Upper lobe of right lung (tissue), 1 donor: ENCODE data around the gene UBE2S. TPM values are rescaled to one million over a fixed set of nuclear protein-coding genes. Genes with fewer than 3 reads are reported as not detected.
"Not testable (repeated sequence)": the region's sequence is repeated elsewhere in the genome, so short reads cannot be mapped to it uniquely, and the experiment has no call there.

Experiments used
- ATAC-seq: fragments of 200-7000 bp; cut with Tn5 transposase; one replicate; pipeline ENCODE4 v1.9.1; 2020; ENCODE audit warnings: mild to moderate bottlenecking, moderate library complexity
- DNase-seq: peaks from one replicate; pipeline ENCODE4 v3.0.0-alpha.2; 2020
- H3K27ac ChIP-seq: fragments of 200-600 bp; one replicate; pipeline ENCODE4 v1.8.0; 2022
- H3K27me3 ChIP-seq: fragments of 200-600 bp; one replicate; pipeline ENCODE4 v1.8.0; 2022; ENCODE audit warnings: mild to moderate bottlenecking
- H3K36me3 ChIP-seq: fragments of 200-600 bp; one replicate; pipeline ENCODE4 v1.8.0; 2022
- H3K4me1 ChIP-seq: fragments of 200-600 bp; one replicate; pipeline ENCODE4 v1.8.0; 2022
- H3K4me3 ChIP-seq: fragments of 200-600 bp; one replicate; pipeline ENCODE4 v1.8.0; 2022; ENCODE audit warnings: mild to moderate bottlenecking
- H3K9me3 ChIP-seq: fragments of 200-600 bp; one replicate; pipeline ENCODE4 v1.8.0; 2022
- intact Hi-C: fragments of 100-400 bp; cut with DNase I; formaldehyde crosslinking; loops from one replicate; pipeline ENCODE4 v1.11.0; 2022
- total RNA-seq: library from RNA; stranded (reverse); fragmentation: NEBNext Ultra II Directional; extraction: Animal tissue kit (Norgen Biotek cat#: 25700); gene quantifications from one replicate; pipeline ENCODE4 v1.2.1, GENCODE V29; 2021
- TF ChIP-seq, protein P1 (sequence below): fragments of 200-600 bp; IDR thresholded peaks from one replicate; pipeline ENCODE4 v1.8.0; 2022; ENCODE audit warnings: antibody characterized with exemption
- donor health status: DM: no; HTN: yes; CAD: no; lungs with severe emphysema.

Gene UBE2S
- total RNA-seq, 1 donor from 2014 or later = 19.5 TPM

DNA sequence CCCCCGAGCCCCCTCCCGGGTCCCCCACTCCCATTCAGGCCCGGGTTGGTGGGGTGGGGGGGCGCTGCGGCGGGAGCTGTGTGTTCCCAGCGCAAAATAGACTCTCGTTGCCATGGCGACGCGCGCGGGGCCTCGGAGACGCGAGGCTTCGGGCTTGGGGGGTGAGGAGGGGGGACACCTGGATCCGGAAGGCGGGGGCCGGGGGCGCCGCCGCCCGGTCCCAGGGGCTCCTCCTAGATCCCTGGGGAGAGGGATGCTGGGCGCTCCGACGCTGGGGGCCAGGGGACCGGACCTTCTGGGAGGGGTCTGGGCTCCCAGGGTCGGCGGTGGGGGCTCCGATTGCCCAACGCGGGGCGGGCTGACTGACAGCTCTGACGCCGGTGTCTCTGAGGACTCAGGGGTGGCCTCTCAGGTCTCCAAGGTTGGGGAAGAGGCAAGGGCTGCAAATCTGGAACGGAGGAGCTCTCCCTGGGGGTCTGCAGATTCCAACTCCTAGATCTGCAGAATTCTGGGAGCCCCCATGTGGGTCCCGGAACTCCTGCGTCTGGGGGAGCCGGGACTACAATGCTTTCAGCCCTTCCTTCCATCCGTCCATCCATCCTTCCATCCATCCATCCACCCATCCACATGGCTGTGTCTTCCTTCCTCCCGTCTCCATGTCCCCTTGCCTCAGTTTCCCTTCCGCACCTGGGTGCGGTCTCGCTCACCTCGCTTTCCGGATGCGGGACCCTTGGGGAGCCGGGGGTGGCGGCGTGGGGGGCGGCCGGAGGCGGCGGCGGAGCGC lies 44.6 kb upstream of the UBE2S start:
- DNase-seq (no peak), ATAC-seq (no peak)
- Histone ChIP-seq H3K9me3 (no peaks in the 10 kb centered on the region), H3K4me1 (peaks cover 11% of the 10 kb centered on the region), H3K27ac (no peak overlapping the region), H3K27me3 (peaks cover 25% of the 10 kb centered on the region), H3K36me3 (no peaks in the 10 kb centered on the region), H3K4me3 (peak overlapping the region; percentile 10)
- TF ChIP-seq, protein P1, sequence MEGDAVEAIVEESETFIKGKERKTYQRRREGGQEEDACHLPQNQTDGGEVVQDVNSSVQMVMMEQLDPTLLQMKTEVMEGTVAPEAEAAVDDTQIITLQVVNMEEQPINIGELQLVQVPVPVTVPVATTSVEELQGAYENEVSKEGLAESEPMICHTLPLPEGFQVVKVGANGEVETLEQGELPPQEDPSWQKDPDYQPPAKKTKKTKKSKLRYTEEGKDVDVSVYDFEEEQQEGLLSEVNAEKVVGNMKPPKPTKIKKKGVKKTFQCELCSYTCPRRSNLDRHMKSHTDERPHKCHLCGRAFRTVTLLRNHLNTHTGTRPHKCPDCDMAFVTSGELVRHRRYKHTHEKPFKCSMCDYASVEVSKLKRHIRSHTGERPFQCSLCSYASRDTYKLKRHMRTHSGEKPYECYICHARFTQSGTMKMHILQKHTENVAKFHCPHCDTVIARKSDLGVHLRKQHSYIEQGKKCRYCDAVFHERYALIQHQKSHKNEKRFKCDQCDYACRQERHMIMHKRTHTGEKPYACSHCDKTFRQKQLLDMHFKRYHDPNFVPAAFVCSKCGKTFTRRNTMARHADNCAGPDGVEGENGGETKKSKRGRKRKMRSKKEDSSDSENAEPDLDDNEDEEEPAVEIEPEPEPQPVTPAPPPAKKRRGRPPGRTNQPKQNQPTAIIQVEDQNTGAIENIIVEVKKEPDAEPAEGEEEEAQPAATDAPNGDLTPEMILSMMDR = no peak
- intact Hi-C loops = no loop called here

DNA sequence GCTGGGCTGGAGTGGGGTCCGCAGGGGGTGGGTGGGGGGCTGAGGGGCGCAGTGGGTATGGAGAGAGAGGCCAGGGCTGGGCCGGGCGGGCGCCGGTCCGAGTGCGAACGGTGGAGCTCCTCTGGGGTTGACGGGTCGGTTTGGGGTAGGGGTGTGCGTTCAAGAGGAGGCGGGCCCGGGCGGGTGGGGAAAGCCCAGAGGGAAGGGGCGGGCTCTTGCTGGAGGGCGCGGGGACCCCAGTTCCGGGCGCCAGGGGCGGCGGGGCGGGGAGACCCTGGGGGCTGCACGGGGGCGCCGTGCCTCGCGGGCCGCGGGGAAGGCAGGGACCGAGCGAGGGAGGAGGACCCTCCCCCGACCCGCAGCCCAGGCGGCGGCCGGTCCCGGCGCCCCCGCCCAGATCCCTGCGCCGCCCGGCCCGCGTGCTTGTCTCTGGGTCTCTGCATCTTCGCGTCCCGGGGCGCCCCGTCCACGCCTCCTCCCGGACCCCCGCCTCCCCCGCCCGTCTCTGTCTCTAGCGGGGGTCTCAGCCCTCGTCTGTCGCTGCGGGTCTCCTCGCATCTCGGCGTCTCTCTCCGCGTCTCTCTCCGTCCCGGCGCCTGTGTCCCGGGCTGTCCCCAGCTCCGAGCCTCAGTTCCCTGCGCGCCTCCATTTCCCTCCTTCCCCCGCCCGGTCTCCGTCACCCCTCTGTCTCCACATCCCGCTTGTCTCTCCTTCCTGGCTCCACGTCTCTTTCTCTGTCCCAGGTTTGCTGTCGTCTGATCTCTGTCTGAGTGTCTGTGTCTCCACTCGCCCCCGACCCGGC lies 43.8 kb upstream of the UBE2S start:
- Histone ChIP-seq H3K4me3 (peak overlapping the region; percentile 10), H3K4me1 (peaks cover 11% of the 10 kb centered on the region), H3K36me3 (no peaks in the 10 kb centered on the region), H3K27ac (no peak overlapping the region), H3K9me3 (no peaks in the 10 kb centered on the region), H3K27me3 (peaks cover 25% of the 10 kb centered on the region)
- intact Hi-C loops = no loop called here
- TF ChIP-seq, protein P1 = no peak
- DNase-seq (no peak), ATAC-seq (no peak)

DNA sequence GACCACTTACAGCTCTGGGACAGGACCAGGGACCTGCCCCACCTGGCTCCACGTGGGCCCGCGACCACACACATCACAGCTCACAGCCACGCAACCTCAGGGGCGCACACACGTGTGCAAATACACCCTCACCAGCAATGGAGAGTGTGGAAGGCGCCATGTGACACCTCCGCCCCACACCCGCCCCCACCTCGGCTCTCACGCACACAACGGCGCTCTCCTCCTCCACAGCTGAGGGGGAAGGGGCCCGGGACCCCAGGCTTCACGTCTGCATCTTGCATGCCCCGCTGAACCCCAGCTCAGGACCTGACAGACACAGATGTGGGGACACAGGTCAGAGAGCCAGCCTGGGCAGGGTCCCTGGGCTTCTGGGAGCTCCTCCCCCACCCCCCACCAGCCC lies 41.9 kb upstream of the UBE2S start:
- TF ChIP-seq, protein P1 = no peak
- no peak for DNase-seq
- peaks cover 34% of the 10 kb centered on the region for H3K27me3 ChIP-seq

DNA sequence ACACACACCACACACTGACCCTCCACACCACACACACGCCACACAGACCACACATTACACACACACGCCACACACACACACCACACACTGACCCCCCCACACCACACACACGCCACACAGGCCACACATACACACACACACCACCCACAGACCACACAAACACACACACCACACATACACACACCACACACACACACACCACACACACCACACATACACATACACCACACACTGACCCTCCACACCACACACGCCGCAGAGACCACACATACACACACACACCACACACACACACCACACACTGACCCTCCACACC lies 40.5 kb upstream of the UBE2S start:
- H3K27me3 ChIP-seq = peaks cover 46% of the 10 kb centered on the region
- H3K4me1 ChIP-seq = peaks cover 11% of the 10 kb centered on the region
- H3K9me3 ChIP-seq, intact Hi-C loops, H3K4me3 ChIP-seq, ATAC-seq, DNase-seq, H3K36me3 ChIP-seq, H3K27ac ChIP-seq: not testable (repeated sequence)

More for the DNA sequence above, 41.9 kb upstream of the UBE2S start:
- Histone ChIP-seq H3K36me3 (no peaks in the 10 kb centered on the region), H3K4me3 (no peak overlapping the region), H3K4me1 (peaks cover 11% of the 10 kb centered on the region), H3K9me3 (no peaks in the 10 kb centered on the region), H3K27ac (no peak overlapping the region)
- ATAC-seq = no peak
- intact Hi-C loops = no loop called here

DNA sequence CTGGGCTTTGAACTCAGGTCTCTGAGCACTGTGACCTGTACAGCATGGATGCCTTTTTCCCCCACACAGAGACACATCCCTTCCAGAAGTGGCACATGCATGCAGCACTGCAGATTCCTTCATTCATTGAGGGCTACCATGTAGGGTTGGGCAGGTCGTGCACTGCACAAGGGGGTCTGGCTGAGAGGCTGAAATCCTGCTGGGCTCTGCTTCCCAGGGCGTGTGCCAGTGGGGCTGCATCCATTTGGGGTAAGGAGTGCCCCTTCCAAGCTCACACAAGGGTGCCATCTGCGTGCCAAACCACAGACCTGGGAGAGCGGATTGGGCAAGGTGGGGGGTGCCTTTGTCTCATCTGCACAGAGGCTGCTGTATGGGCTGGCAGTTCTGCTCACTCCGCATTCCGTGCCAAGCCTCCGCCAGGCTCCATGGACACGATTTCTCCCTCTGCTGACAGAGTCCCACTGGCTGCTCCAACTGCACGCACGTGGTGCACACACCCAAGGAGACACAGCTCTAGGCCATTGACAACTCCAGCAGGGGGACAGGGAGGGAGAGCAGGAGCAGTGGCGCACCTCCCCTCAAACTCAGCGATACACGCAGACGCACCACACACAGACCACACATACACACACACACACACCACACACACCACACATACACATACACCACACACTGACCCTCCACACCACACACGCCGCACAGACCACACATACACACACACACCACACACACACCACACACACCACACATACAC lies 40.0 kb upstream of the UBE2S start:
- DNase-seq = no peak
- no peak for ATAC-seq
- TF ChIP-seq, protein P1 = no peak
- H3K36me3 ChIP-seq = no peaks in the 10 kb centered on the region
- intact Hi-C loops = no loop called here
- H3K27ac ChIP-seq = no peak overlapping the region
- no peak overlapping the region for H3K4me3 ChIP-seq
- H3K27me3 ChIP-seq = peaks cover 43% of the 10 kb centered on the region
- peaks cover 11% of the 10 kb centered on the region for H3K4me1 ChIP-seq
- no peaks in the 10 kb centered on the region for H3K9me3 ChIP-seq
